T47D (cell line): ENCODE data around the gene ADCK1.

Experiments used
- DNase-seq, 2 experiments: peaks; one replicate each; pipeline versions ENCODE4 v3.0.0 to v3.0.0-alpha.2; 2011 to 2012; ENCODE audit warnings: low read depth in 1 of 2, low spot score in 1 of 2
- JUND ChIP-seq: IDR thresholded peaks from 2 replicates; pipeline ENCODE4 v1.6.1; 2012; ENCODE audit warnings: low read depth
- in situ Hi-C: cut with HindIII; loops from 2 replicates; pipeline ENCODE4 v1.10.0; 2016; ENCODE audit warnings: low sequenced_read_pairs, low pct_unique_long_range_greater_than_20kb

The ADCK1 gene

GRCh38 chr14:77861201-77861600 lies 61.3 kb downstream of the ADCK1 start:
- TF ChIP-seq JUND: no peak
- no peak for DNase-seq
- in situ Hi-C loops: no loop called here

- TF ChIP-seq JUND: no peak
- in situ Hi-C loops: no loop called here
- peak; percentile 62 to 68 for DNase-seq
Measured at GRCh38 chr14:77862154-77862786, 62.4 kb downstream of the ADCK1 start.

GRCh38 chr14:77864085-77864484 lies 64.2 kb downstream of the ADCK1 start:
- no peak for TF ChIP-seq JUND
- in situ Hi-C loops: no loop called here
- DNase-seq: no peak

GRCh38 chr14:77864580-77864979 lies 64.7 kb downstream of the ADCK1 start:
- no peak for TF ChIP-seq JUND
- DNase-seq: no peak
- in situ Hi-C loops: no loop called here

- in situ Hi-C loops: no loop called here
- no peak for DNase-seq
- no peak for TF ChIP-seq JUND
Measured at GRCh38 chr14:77865455-77865854, 65.5 kb downstream of the ADCK1 start.

GRCh38 chr14:77866932-77867331 lies 67.0 kb downstream of the ADCK1 start:
- TF ChIP-seq JUND: no peak
- in situ Hi-C loops: no loop called here
- DNase-seq: no peak

GRCh38 chr14:77867476-77867875 lies 67.6 kb downstream of the ADCK1 start:
- DNase-seq: no peak
- TF ChIP-seq JUND: no peak
- in situ Hi-C loops: no loop called here

- DNase-seq: no peak
- in situ Hi-C loops: no loop called here
- TF ChIP-seq JUND: no peak
Measured at GRCh38 chr14:77868552-77869285, 68.8 kb downstream of the ADCK1 start.

GRCh38 chr14:77869340-77869739 lies 69.4 kb downstream of the ADCK1 start:
- no peak for DNase-seq
- TF ChIP-seq JUND: no peak
- in situ Hi-C loops: no loop called here

GRCh38 chr14:77870646-77871045 lies 70.7 kb downstream of the ADCK1 start:
- in situ Hi-C loops: no loop called here
- TF ChIP-seq JUND: no peak
- no peak for DNase-seq

GRCh38 chr14:77872152-77872551 lies 72.2 kb downstream of the ADCK1 start:
- in situ Hi-C loops: no loop called here
- no peak for TF ChIP-seq JUND
- DNase-seq: no peak

GRCh38 chr14:77872983-77873382 lies 73.1 kb downstream of the ADCK1 start:
- no peak for DNase-seq
- no peak for TF ChIP-seq JUND
- in situ Hi-C loops: no loop called here

GRCh38 chr14:77878783-77879182 lies 78.9 kb downstream of the ADCK1 start:
- in situ Hi-C loops: no loop called here
- DNase-seq: no peak
- TF ChIP-seq JUND: no peak
